ENCODE measurements around the gene PDZRN3.

The PDZRN3 gene

GRCh38 chr3:73411545-73411944, 213.2 kb downstream of the PDZRN3 start:
- no peak for DNase-seq

GRCh38 chr3:73409138-73409763, 215.5 kb downstream of the PDZRN3 start:
- DNase-seq: no peak

GRCh38 chr3:73408634-73409033, 216.1 kb downstream of the PDZRN3 start:
- no peak for DNase-seq

- no peak for DNase-seq
These were observed 217.2 kb downstream of the PDZRN3 start for GRCh38 chr3:73407577-73407976.

- no peak for DNase-seq
These were observed 218.9 kb downstream of the PDZRN3 start for GRCh38 chr3:73405853-73406252.

- no peak for DNase-seq
These were observed 219.7 kb downstream of the PDZRN3 start for GRCh38 chr3:73405000-73405399.

GRCh38 chr3:73404435-73404834, 220.3 kb downstream of the PDZRN3 start:
- no peak for DNase-seq

GRCh38 chr3:73403444-73403843, 221.3 kb downstream of the PDZRN3 start:
- DNase-seq: no peak

- DNase-seq: no peak
These were observed 223.0 kb downstream of the PDZRN3 start for GRCh38 chr3:73401616-73402279.

GRCh38 chr3:73401059-73401458, 223.7 kb downstream of the PDZRN3 start:
- no peak for DNase-seq

- no peak for DNase-seq
These were observed 225.0 kb downstream of the PDZRN3 start for GRCh38 chr3:73399666-73400253.

GRCh38 chr3:73399106-73399505, 225.6 kb downstream of the PDZRN3 start:
- DNase-seq: no peak

- DNase-seq: no peak
These were observed 226.7 kb downstream of the PDZRN3 start for GRCh38 chr3:73398084-73398483.

- no peak for DNase-seq
These were observed 230.5 kb downstream of the PDZRN3 start for GRCh38 chr3:73394240-73394639.

- DNase-seq: no peak
These were observed 231.7 kb downstream of the PDZRN3 start for GRCh38 chr3:73393005-73393404.

- DNase-seq: no peak
These were observed 232.8 kb downstream of the PDZRN3 start for GRCh38 chr3:73391984-73392383.

- no peak for DNase-seq
These were observed 234.8 kb downstream of the PDZRN3 start for GRCh38 chr3:73389928-73390327.

GRCh38 chr3:73389117-73389813, 235.5 kb downstream of the PDZRN3 start:
- no peak for DNase-seq

- no peak for DNase-seq
These were observed 239.2 kb downstream of the PDZRN3 start for GRCh38 chr3:73385568-73385967.

- DNase-seq: no peak
These were observed 240.4 kb downstream of the PDZRN3 start for GRCh38 chr3:73384091-73384906.

- no peak for DNase-seq
These were observed 241.2 kb downstream of the PDZRN3 start for GRCh38 chr3:73383470-73384049.

- no peak for DNase-seq
These were observed 243.2 kb downstream of the PDZRN3 start for GRCh38 chr3:73381551-73381950.

All from cerebellar nuclear complex (tissue), 1 donor.